DMS 273 (cell line): Measurements from ENCODE around the gene PLAC1.

Experiments
- DNase-seq: peaks from one replicate; lab custom pipeline; 2025; ENCODE audit not compliant: unreplicated experiment; lab: John Stamatoyannopoulos, UW

The PLAC1 gene

GRCh38 chrX:134591502-134591901, 66.8 kb downstream of the PLAC1 start:
- DNase-seq = no peak

- DNase-seq = no peak
These were observed 69.5 kb downstream of the PLAC1 start for GRCh38 chrX:134588806-134589205.

- no peak for DNase-seq
These were observed 77.4 kb downstream of the PLAC1 start for GRCh38 chrX:134580907-134581306.

GRCh38 chrX:134573683-134574035, 84.6 kb downstream of the PLAC1 start:
- no peak for DNase-seq

GRCh38 chrX:134572816-134573682, 85.2 kb downstream of the PLAC1 start:
- DNase-seq = no peak

- DNase-seq = peak; percentile 23
These were observed 86.5 kb downstream of the PLAC1 start for GRCh38 chrX:134571796-134572195.

GRCh38 chrX:134570899-134571298, 87.4 kb downstream of the PLAC1 start:
- peak; percentile 24 for DNase-seq

GRCh38 chrX:134570509-134570846, 87.8 kb downstream of the PLAC1 start:
- no peak for DNase-seq

- DNase-seq = no peak
These were observed 89.0 kb downstream of the PLAC1 start for GRCh38 chrX:134569306-134569705.

- no peak for DNase-seq
These were observed 89.8 kb downstream of the PLAC1 start for GRCh38 chrX:134568285-134569016.

- DNase-seq = no peak
These were observed 91.8 kb downstream of the PLAC1 start for GRCh38 chrX:134566506-134566905.

- DNase-seq = no peak
These were observed 96.3 kb downstream of the PLAC1 start for GRCh38 chrX:134562002-134562401.

GRCh38 chrX:134558133-134558532, 100.1 kb downstream of the PLAC1 start:
- DNase-seq = no peak

- no peak for DNase-seq
These were observed 104.0 kb downstream of the PLAC1 start for GRCh38 chrX:134554291-134554690.

GRCh38 chrX:134552351-134552750, 105.9 kb downstream of the PLAC1 start:
- DNase-seq = no peak

- no peak for DNase-seq
These were observed 106.8 kb downstream of the PLAC1 start for GRCh38 chrX:134551376-134552048.

- peak; percentile 40 for DNase-seq
These were observed 109.7 kb downstream of the PLAC1 start for GRCh38 chrX:134548257-134549201.

GRCh38 chrX:134547047-134547679, 111.1 kb downstream of the PLAC1 start:
- no peak for DNase-seq

GRCh38 chrX:134546187-134546586, 112.1 kb downstream of the PLAC1 start:
- no peak for DNase-seq

GRCh38 chrX:134545510-134545909, 112.8 kb downstream of the PLAC1 start:
- no peak for DNase-seq
